Endodermal cell (in vitro differentiated cells): ENCODE data around the gene COPE. TPM values are rescaled to one million over a fixed set of nuclear protein-coding genes. Genes with fewer than 3 reads are reported as not detected.

Experiments
- DNase-seq: peaks from one replicate; pipeline ENCODE4 v3.0.0-alpha.2; 2017
- H3K27ac ChIP-seq: 2 replicates; pipeline ENCODE4 v1.5.1; 2013; ENCODE audit warnings: mild to moderate bottlenecking, low read depth, low read length, moderate library complexity
- H3K27me3 ChIP-seq: 2 replicates; pipeline ENCODE4 v1.6.1; 2013; ENCODE audit warnings: mild to moderate bottlenecking, low read length, moderate library complexity; ENCODE audit not compliant: insufficient read depth, control insufficient read depth, poor library complexity, severe bottlenecking
- H3K36me3 ChIP-seq: 2 replicates; pipeline ENCODE4 v1.7.0; 2013; ENCODE audit warnings: mild to moderate bottlenecking, low read length, moderate library complexity; ENCODE audit not compliant: control insufficient read depth, insufficient read depth
- H3K4me1 ChIP-seq: one replicate; pipeline ENCODE4 v1.7.0; 2013; ENCODE audit warnings: low read length; ENCODE audit not compliant: control insufficient read depth, insufficient read depth
- H3K4me3 ChIP-seq: 2 replicates; pipeline ENCODE4 v1.5.1; 2013; ENCODE audit warnings: mild to moderate bottlenecking, low read length, moderate library complexity
- H3K9ac ChIP-seq: 2 replicates; pipeline ENCODE4 v1.6.1; 2013; ENCODE audit warnings: mild to moderate bottlenecking, low read length, moderate library complexity; ENCODE audit not compliant: poor library complexity, severe bottlenecking; ENCODE audit errors: extremely low read depth
- H3K9me3 ChIP-seq: 2 replicates; pipeline ENCODE4 v1.6.1; 2013; ENCODE audit warnings: mild to moderate bottlenecking, low read length, moderate library complexity; ENCODE audit not compliant: control insufficient read depth
- H3K27ac Mint-ChIP-seq: 2 replicates; pipeline ENCODE4 v1.8.0; 2020; ENCODE audit warnings: mixed read lengths
- H3K27me3 Mint-ChIP-seq: 2 replicates; pipeline ENCODE4 v1.8.0; 2021; ENCODE audit warnings: mild to moderate bottlenecking, mixed read lengths; ENCODE audit not compliant: insufficient read depth
- H3K36me3 Mint-ChIP-seq: 2 replicates; pipeline ENCODE4 v1.8.0; 2020; ENCODE audit warnings: low read depth, mixed read lengths
- H3K4me1 Mint-ChIP-seq: 2 replicates; pipeline ENCODE4 v1.8.0; 2020; ENCODE audit warnings: mixed read lengths
- H3K4me3 Mint-ChIP-seq: 2 replicates; pipeline ENCODE4 v1.8.0; 2020; ENCODE audit warnings: mild to moderate bottlenecking, moderate library complexity, mixed read lengths
- H3K9me3 Mint-ChIP-seq: 2 replicates; pipeline ENCODE4 v1.8.0; 2020; ENCODE audit warnings: mild to moderate bottlenecking, mixed read lengths
- CTCF ChIP-seq: fragments of 200-600 bp; sonication (generic); conservative IDR thresholded peaks from 2 replicates; pipeline ENCODE4 v1.5.0; 2021; ENCODE audit warnings: antibody characterized with exemption, mild to moderate bottlenecking
- WGBS, 2 experiments: methylation state at CpG; one replicate each; pipeline versions ENCODE4 v1.1.5 to v1.1.7; 2013; ENCODE audit warnings: missing lambda C conversion rate in 2 of 2, mixed read lengths in 1 of 2; ENCODE audit not compliant: insufficient coverage in 1 of 2, insufficient read length in 1 of 2; 5-methylcytosine and 5-hydroxymethylcytosine counted together
- total RNA-seq, 2 donors: library from RNA; stranded (reverse); fragmentation: NEBNext Ultra II Directional in 1 of 2; extraction: Animal tissue kit (Norgen Biotek cat#: 25700) in 1 of 2; gene quantifications; 2 replicates in 1 of 2; 3 replicates in 1 of 2; pipeline ENCODE4 v1.2.1, GENCODE V29; 2021

COPE gene
- total RNA-seq, 2 donors from 2014 or later: 226 to 241 TPM

- Mint-ChIP-seq H3K4me3 (no peak overlapping the region), H3K4me1 (peaks cover 11% of the 10 kb centered on the region), H3K27me3 (no peaks in the 10 kb centered on the region), H3K36me3 (peaks cover 64% of the 10 kb centered on the region), H3K27ac (no peak overlapping the region), H3K9me3 (no peaks in the 10 kb centered on the region)
- TF ChIP-seq CTCF: no peak
- Histone ChIP-seq H3K27me3 (no peaks in the 10 kb centered on the region), H3K9me3 (no peaks in the 10 kb centered on the region), H3K9ac (no peak overlapping the region), H3K4me3 (no peak overlapping the region), H3K27ac (no peak overlapping the region), H3K36me3 (peaks cover 79% of the 10 kb centered on the region), H3K4me1 (peaks cover 5% of the 10 kb centered on the region)
- DNase-seq: no peak
- 93 to 98% methylated on average over 9 to 26 of the region's 27 CpGs for WGBS, 2 experiments
These were observed 68.5 kb downstream of the COPE start for GRCh38 chr19:18850471-18851375.

- no peak overlapping the region for H3K4me3 Mint-ChIP-seq
- no peak for DNase-seq
- no peaks in the 10 kb centered on the region for H3K27me3 Mint-ChIP-seq
- no peaks in the 10 kb centered on the region for H3K9me3 Mint-ChIP-seq
- no peaks in the 10 kb centered on the region for H3K9me3 ChIP-seq
- peaks cover 71% of the 10 kb centered on the region for H3K36me3 ChIP-seq
- H3K4me1 ChIP-seq: peaks cover 5% of the 10 kb centered on the region
- H3K9ac ChIP-seq: no peak overlapping the region
- peaks cover 56% of the 10 kb centered on the region for H3K36me3 Mint-ChIP-seq
- H3K4me1 Mint-ChIP-seq: peaks cover 11% of the 10 kb centered on the region
- no peak for TF ChIP-seq CTCF
- 94 to 96% methylated on average over 16 of the region's 16 CpGs for WGBS, 2 experiments
- H3K27ac Mint-ChIP-seq: peak overlapping the region; percentile 69
- no peak overlapping the region for H3K27ac ChIP-seq
- H3K27me3 ChIP-seq: no peaks in the 10 kb centered on the region
- no peak overlapping the region for H3K4me3 ChIP-seq
These were observed 69.3 kb downstream of the COPE start for GRCh38 chr19:18849838-18850400.

Other genes with a start within 250 kb of the COPE start
- 10 to 100 TPM; 26.6 to 29.7 TPM for gene CRTC1, start 235.7 kb downstream of the COPE start, total RNA-seq
- not detected for gene COMP, start 128.1 kb downstream of the COPE start, total RNA-seq
- 10 to 100 TPM; 82.1 to 87.3 TPM for gene UPF1, start 87.4 kb downstream of the COPE start, total RNA-seq
- 10 to 100 TPM; 16.6 to 25.5 TPM for gene CERS1, start 23.2 kb downstream of the COPE start, total RNA-seq
- 10 to 100 TPM; 30.4 to 37.9 TPM for gene DDX49, start 328 bp upstream of the COPE start, total RNA-seq
- 10 to 100 TPM; 21.5 to 31.2 TPM for gene HOMER3, start 21.8 kb upstream of the COPE start, total RNA-seq
- gene SUGP2, start 114.1 kb upstream of the COPE start, total RNA-seq: 100 to 1,000 TPM; 121 to 157 TPM
- gene ARMC6, start 114.2 kb upstream of the COPE start, total RNA-seq: 10 to 100 TPM; 26.1 to 37.8 TPM
- 1 to 10 TPM; 6.6 to 7.2 TPM for gene SLC25A42, start 144.6 kb upstream of the COPE start, total RNA-seq
- 10 to 100 TPM; 56.1 to 66.6 TPM for gene TMEM161A, start 219.1 kb upstream of the COPE start, total RNA-seq